NCI-H187 treated with DMSO at 0.1 percent for 48 hours (cell line): Measurements from ENCODE around the gene MEN1.

ENCODE experiments used
- DNase-seq: peaks from one replicate; lab custom pipeline; 2025; lab: John Stamatoyannopoulos, UW

MEN1 gene

GRCh38 chr11:64778473-64779298 is 31.7 kb downstream of the MEN1 start, which contains the start of gene SF1:
TSS of gene SF1 (minus strand) at chr11:64778542. CDS start at chr11:64778392, 150 bp downstream.
- DNase-seq = peak; percentile 97

GRCh38 chr11:64778223-64778472 is 32.2 kb downstream of the MEN1 start:
- no peak for DNase-seq

- no peak for DNase-seq
Observed at GRCh38 chr11:64777449-64778222, 32.7 kb downstream of the MEN1 start.

GRCh38 chr11:64776875-64777274 is 33.5 kb downstream of the MEN1 start:
- no peak for DNase-seq

GRCh38 chr11:64776425-64776824 is 33.9 kb downstream of the MEN1 start:
- DNase-seq = no peak

GRCh38 chr11:64774144-64774543 is 36.2 kb downstream of the MEN1 start:
- DNase-seq = no peak

- no peak for DNase-seq
Observed at GRCh38 chr11:64772303-64773018, 37.9 kb downstream of the MEN1 start.

GRCh38 chr11:64771861-64772260 is 38.5 kb downstream of the MEN1 start:
- no peak for DNase-seq

- no peak for DNase-seq
Observed at GRCh38 chr11:64770120-64770519, 40.2 kb downstream of the MEN1 start.

- DNase-seq = no peak
Observed at GRCh38 chr11:64769283-64769682, 41.1 kb downstream of the MEN1 start.

GRCh38 chr11:64768300-64768694 is 42.1 kb downstream of the MEN1 start:
- no peak for DNase-seq

- no peak for DNase-seq
Observed at GRCh38 chr11:64767344-64768299, 42.7 kb downstream of the MEN1 start.

- no peak for DNase-seq
Observed at GRCh38 chr11:64766881-64767280, 43.5 kb downstream of the MEN1 start.

- DNase-seq = no peak
Observed at GRCh38 chr11:64765851-64766665, 44.3 kb downstream of the MEN1 start.

- DNase-seq = no peak
Observed at GRCh38 chr11:64765291-64765850, 45.0 kb downstream of the MEN1 start.

- no peak for DNase-seq
Observed at GRCh38 chr11:64764753-64765152, 45.6 kb downstream of the MEN1 start.

- DNase-seq = no peak
Observed at GRCh38 chr11:64764040-64764611, 46.2 kb downstream of the MEN1 start.

GRCh38 chr11:64763526-64764039 is 46.8 kb downstream of the MEN1 start:
- DNase-seq = no peak

- no peak for DNase-seq
Observed at GRCh38 chr11:64762674-64763525, 47.5 kb downstream of the MEN1 start.
